ENCODE measurements around the gene FAHD1. TPM values are rescaled to one million over a fixed set of nuclear protein-coding genes. Genes with fewer than 3 reads are reported as not detected.

FAHD1 gene
- total RNA-seq, 4 donors from 2014 or later: 32.3 to 46.3 (median 34.1) TPM

GRCh38 chr16:1786242-1787055, 40.6 kb upstream of the FAHD1 start:
- ATAC-seq (ENCODE audit: low FRiP score) (no peak), DNase-seq (ENCODE audit: low spot score) (no peak)
- no peak for TF ChIP-seq CTCF (IDR thresholded peaks at IDR 0.05)

- DNase-seq (ENCODE audit: low spot score): no peak
- ATAC-seq (ENCODE audit: low FRiP score): no peak
- no peak for TF ChIP-seq CTCF (IDR thresholded peaks at IDR 0.05)
These were observed 40.0 kb upstream of the FAHD1 start for GRCh38 chr16:1787056-1787321.

DNA sequence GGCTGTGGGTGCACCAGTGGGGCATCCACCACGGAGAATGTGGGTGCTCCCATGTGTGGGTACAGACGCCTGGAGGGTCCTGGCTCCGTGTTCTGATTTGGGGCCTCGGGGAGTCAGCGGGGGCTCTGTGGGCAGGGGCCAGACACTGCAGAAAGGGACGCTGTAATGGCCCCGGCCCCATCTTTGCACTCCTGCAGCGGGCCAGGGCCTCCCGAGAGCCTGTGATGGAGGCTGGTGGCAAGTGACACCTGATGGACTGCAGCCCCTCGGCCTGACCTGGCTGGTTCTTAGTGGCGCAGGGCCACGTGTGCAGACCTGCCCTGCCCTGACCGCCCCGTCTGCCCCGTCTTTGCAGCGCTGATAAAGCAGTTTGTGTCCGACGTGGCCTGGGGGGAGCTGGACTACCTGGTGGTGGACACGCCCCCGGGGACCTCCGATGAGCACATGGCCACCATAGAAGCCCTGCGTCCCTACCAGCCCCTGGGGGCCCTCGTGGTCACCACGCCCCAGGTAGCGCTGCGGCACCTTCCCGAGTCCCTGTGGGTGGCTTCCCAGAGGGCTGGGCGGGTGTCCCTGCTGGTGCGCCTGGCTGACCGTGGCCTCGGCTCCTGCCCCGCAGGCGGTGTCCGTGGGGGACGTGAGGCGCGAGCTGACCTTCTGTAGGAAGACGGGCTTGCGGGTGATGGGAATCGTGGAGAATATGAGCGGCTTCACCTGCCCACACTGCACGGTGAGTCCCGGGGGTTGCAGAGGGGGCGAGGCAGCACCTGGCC, 39.5 kb upstream of the FAHD1 start:
- no peak for ATAC-seq (ENCODE audit: low FRiP score)
- DNase-seq (ENCODE audit: low spot score): no peak
- TF ChIP-seq CTCF (IDR thresholded peaks at IDR 0.05): no peak

GRCh38 chr16:1788095-1788707, 38.8 kb upstream of the FAHD1 start:
- TF ChIP-seq CTCF (IDR thresholded peaks at IDR 0.05): no peak
- DNase-seq (ENCODE audit: low spot score) (no peak), ATAC-seq (ENCODE audit: low FRiP score) (no peak)

DNA sequence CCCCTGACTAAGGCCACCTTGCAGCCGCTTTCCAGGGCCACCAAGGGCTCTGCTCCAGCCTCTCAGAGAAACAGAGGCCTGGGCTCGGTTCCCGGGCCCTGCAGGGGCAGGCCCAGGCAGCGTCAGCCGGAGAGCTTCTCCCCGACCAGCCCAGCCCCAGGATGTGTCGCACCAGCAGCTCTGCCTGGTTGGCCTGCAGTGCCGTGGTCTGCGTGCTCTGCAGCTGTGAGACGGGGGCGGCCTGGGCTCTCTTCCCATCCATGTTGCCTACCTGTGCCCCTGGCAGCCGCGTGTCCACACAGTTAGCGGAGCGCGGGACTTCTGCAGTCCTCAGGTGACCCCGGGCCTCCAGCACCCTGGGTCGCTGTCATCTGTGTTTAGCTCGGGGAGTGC, 38.3 kb upstream of the FAHD1 start:
- no peak for TF ChIP-seq CTCF (IDR thresholded peaks at IDR 0.05)
- no peak for ATAC-seq (ENCODE audit: low FRiP score)
- DNase-seq (ENCODE audit: low spot score): no peak

DNA sequence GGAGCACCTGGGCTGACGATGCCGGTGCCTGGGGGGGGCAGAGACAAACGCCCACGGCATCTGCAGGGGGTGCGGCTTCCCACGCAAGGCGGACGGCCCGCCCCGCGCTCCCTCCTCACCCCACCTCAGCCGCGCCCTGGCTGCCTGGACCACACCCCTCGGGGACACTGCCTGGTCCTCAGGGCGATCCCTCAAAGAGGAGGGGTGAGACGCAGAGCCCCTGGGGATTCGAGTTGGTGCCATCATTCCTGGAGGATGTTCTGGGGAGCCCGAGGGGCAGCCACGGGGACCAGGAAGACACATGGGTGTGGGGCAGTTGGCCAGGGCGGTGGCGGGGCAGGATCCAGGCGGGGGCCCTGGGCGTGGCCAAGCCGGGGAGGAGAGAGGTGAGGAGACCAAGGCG, 37.4 kb upstream of the FAHD1 start:
- TF ChIP-seq CTCF (IDR thresholded peaks at IDR 0.05): no peak
- no peak for ATAC-seq (ENCODE audit: low FRiP score)
- DNase-seq (ENCODE audit: low spot score): no peak

Measured in omental fat pad (tissue), 4 donors.